HEK293T (cell line): Measurements from ENCODE around the gene MIGA1.

Experiments
- FOXK2 ChIP-seq: fragments of 450-650 bp; IDR thresholded peaks from 2 replicates; pipeline ENCODE4 v1.6.1; 2016; ENCODE audit warnings: mild to moderate bottlenecking
- SP1 ChIP-seq: fragments of 450-650 bp; IDR thresholded peaks from 2 replicates; pipeline ENCODE4 v1.6.1; 2017

GRCh38 chr1:77906019-77906545, 126.6 kb downstream of the MIGA1 start:
- TF ChIP-seq FOXK2 (no peak), SP1 (no peak)
